ENCODE results near the gene POLR2A. TPM values are rescaled to one million over a fixed set of nuclear protein-coding genes. Genes with fewer than 3 reads are reported as not detected.

Gene POLR2A
- polyA plus RNA-seq (ENCODE audit: insufficient read length in 12 of 12) = 100 to 1,000 TPM in 2 of 12 donors, 10 to 100 TPM in 10; 42.7 to 443 (median 60.3) TPM
- long read RNA-seq, donor 1, partial matches to known transcripts = 67 of 70 reads
- long read RNA-seq, donor 1, other reads (novel, unspliced or antisense) = 0 of 70 reads
- long read RNA-seq, donor 2, full-length matches to known transcripts = 3 of 12 reads
- long read RNA-seq, donor 2, partial matches to known transcripts = 9 of 12 reads
- long read RNA-seq, donor 2, other reads (novel, unspliced or antisense) = 0 of 12 reads
- long read RNA-seq, donor 3, full-length matches to known transcripts = 5 of 32 reads
- long read RNA-seq, donor 3, partial matches to known transcripts = 27 of 32 reads
- long read RNA-seq, donor 3, other reads (novel, unspliced or antisense) = 0 of 32 reads
- long read RNA-seq, donor 4, partial matches to known transcripts = 7 of 8 reads
- long read RNA-seq, donor 4, other reads (novel, unspliced or antisense) = 0 of 8 reads
- long read RNA-seq, donor 5, full-length matches to known transcripts = 3 of 34 reads
- long read RNA-seq, donor 5, partial matches to known transcripts = 31 of 34 reads
- long read RNA-seq, donor 5, other reads (novel, unspliced or antisense) = 0 of 34 reads
- long read RNA-seq, donor 6, full-length matches to known transcripts = 2 of 8 reads
- long read RNA-seq, donor 6, partial matches to known transcripts = 6 of 8 reads
- long read RNA-seq, donor 6, other reads (novel, unspliced or antisense) = 0 of 8 reads
- long read RNA-seq, donor 7, full-length matches to known transcripts = 1 of 14 reads
- long read RNA-seq, donor 7, partial matches to known transcripts = 13 of 14 reads
- long read RNA-seq, donor 7, other reads (novel, unspliced or antisense) = 0 of 14 reads
- long read RNA-seq, donor 8, full-length matches to known transcripts = 3 of 42 reads
- long read RNA-seq, donor 8, partial matches to known transcripts = 39 of 42 reads
- long read RNA-seq, donor 8, other reads (novel, unspliced or antisense) = 0 of 42 reads
- long read RNA-seq, donor 9, partial matches to known transcripts = 7 of 10 reads
- long read RNA-seq, donor 9, other reads (novel, unspliced or antisense) = 0 of 10 reads
- long read RNA-seq, donor 10, full-length matches to known transcripts = 3 of 22 reads
- long read RNA-seq, donor 10, partial matches to known transcripts = 19 of 22 reads
- long read RNA-seq, donor 10, other reads (novel, unspliced or antisense) = 0 of 22 reads
- long read RNA-seq, donor 11, full-length matches to known transcripts = 3 of 31 reads
- long read RNA-seq, donor 11, partial matches to known transcripts = 28 of 31 reads
- long read RNA-seq, donor 11, other reads (novel, unspliced or antisense) = 0 of 31 reads

- DNase-seq = peak; percentile 99
These were observed at the start of gene POLR2A for GRCh38 chr17:7484067-7484918. POLR2A (plus strand) TSS chr17:7484366.

GRCh38 chr17:7435676-7436555 lies 48.2 kb upstream of the POLR2A start:
- no peak for DNase-seq

- no peak for DNase-seq
These were observed 47.4 kb upstream of the POLR2A start for GRCh38 chr17:7436556-7437368.

- DNase-seq = no peak
These were observed 46.8 kb upstream of the POLR2A start for GRCh38 chr17:7437369-7437863.

GRCh38 chr17:7437950-7438614 lies 46.1 kb upstream of the POLR2A start:
- no peak for DNase-seq

DNA sequence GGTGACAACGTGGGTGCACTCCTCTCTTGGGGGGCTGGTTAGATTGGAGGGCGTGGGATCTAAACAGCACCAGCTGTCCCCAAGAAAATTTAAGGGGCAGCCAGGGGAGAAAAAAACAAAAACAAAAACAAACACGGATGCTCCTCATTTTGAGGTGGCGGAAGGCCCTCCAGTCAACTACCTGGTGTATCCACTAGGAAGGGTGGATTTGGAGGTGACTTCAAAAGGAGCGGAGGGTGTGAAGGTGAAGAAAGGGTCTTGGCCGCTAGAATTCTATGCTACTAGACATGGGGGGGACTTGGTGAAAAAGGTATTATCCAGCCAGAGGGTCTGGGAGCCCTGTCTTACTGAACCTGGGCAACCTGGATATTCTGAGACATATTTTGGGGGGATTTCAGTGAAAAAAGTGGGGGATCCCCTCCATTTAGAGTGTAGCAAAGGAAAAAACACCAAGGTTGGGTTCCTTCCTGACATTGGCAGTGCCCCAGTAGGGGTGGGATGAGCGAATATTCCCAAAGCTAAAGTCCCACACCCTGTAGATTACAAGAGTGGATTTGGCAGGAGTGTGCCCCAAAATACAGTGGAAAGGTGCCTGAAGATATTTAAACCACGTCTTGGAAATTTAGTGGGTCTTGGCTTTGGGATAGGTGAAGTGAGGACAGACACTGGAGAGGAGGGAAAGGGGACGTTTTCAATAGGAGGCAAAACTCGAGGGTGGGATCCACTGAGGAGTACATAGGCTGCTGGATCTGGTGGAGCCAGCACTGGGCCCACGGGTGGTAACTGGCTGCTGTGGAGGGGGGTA lies 45.3 kb upstream of the POLR2A start:
- no peak for DNase-seq

- DNase-seq = no peak
These were observed 44.6 kb upstream of the POLR2A start, which contains the start of gene FGF11 for GRCh38 chr17:7439462-7440112. FGF11 (plus strand) TSS chr17:7439512; CDS start chr17:7439621, 109 bp downstream.

- DNase-seq = no peak
These were observed 43.9 kb upstream of the POLR2A start for GRCh38 chr17:7440113-7440833.

- DNase-seq = no peak
These were observed 43.4 kb upstream of the POLR2A start for GRCh38 chr17:7440834-7441195.

DNA sequence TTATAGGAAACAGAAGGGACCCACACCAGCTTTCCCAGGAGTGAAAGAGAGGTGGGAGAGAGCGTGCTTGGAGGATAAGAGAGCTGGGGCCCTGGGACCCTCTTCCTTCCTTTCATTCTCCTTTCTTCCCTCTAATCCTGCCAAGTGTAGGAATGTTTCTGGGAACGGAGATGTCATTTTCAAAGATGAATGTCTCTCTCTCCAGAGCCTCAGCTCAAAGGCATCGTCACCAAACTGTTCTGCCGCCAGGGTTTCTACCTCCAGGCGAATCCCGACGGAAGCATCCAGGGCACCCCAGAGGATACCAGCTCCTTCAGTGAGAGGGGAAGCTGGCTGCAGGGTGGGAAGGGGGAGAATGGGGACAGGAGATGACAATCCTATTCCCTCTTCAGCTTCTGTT lies 42.9 kb upstream of the POLR2A start:
- no peak for DNase-seq

GRCh38 chr17:7442142-7442541 lies 42.0 kb upstream of the POLR2A start:
- DNase-seq = no peak

GRCh38 chr17:7443499-7444485 lies 40.4 kb upstream of the POLR2A start:
- DNase-seq = no peak

DNA sequence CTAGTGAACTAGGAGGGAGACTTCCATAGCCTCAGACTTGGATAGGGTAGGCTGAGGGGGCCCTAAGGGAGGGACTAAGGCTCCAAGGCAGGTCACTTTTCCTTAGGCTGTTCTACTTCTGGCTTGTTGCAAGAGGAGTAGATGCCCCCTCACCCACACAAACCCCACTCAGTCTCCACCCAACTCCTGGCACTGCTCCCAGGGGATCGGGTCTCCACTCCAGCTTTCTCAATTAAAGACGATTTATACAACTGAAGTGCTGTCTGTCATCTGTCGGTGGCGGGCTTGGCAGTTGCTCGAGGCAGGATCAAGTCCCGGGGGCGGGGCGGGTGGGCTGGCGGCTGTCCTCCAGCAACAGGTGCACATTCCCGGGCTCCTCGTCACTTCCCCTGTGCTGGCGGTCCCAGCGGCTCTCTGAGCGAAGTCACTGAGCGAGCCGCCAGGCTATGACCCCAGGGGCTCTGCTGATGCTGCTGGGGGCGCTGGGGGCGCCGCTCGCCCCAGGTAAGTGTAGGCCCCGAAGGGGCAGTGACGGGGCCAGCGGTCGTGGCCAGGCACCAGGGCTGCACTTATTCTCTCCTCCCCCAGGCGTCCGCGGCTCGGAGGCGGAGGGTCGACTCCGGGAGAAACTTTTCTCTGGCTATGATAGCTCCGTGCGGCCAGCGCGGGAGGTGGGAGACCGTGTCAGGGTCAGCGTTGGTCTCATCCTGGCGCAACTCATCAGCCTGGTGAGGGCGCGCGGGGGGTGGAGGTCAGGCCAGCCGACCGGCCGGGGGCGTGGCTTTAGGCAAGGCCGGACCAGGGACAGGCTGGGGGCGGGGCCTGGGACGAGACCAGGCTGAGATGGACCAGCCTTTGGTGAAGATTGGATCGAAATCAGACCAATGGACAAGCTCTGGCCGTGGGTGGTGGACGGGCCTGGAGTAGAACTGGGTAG lies 39.2 kb upstream of the POLR2A start, which contains the start of gene CHRNB1:
Gene CHRNB1, plus strand, starts transcription at position 380 of the 937 bp plus-strand sequence. Its CDS starts 67 bp downstream, at position 447.
- DNase-seq = no peak
